Activated CD4-positive, CD25-positive, alpha-beta regulatory T cell (primary cell): ENCODE data around the gene SULT1C4.

Experiments used
- DNase-seq, 4 experiments: peaks; one replicate each; lab custom pipeline; 2025; lab: John Stamatoyannopoulos, UW

Gene SULT1C4

DNA sequence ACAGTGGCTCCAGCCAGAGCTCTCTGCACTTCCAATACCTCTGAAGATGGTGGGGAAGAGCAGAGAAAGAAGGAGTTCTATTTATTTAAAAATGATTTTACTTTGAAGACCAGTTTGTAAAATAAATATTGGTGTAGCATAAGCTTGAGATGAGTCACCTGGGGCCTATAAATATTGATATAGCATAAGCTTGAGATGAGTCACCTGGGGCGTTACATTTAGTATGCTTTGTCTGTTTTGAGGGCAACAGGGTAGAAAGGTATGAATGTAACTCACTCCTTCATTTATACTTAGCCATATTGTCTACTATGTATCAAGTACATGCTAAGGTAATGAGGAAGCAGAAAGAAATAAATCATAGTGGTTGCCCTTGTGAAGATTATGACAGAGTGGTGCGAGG lies 7.7 kb upstream of the SULT1C4 start:
- DNase-seq, result no peak

DNA sequence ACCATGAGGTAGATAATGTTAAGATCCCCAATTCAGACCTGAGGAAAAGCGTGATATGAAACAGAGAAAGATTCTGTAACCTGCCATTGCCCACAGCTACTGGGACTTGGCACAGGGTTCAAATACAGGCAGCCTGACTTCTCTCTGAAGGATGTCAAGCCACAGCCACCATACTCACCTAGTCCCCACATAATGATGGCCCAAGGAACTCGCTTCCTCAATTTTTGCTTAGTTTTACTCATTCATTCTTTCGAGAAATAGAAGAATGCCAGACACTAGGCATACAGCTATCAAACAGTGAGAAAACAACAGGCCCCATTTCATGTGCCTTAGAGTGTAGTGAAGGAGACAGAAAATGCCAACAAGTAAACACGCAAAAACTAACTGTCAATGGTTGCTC lies 980 bp upstream of the SULT1C4 start:
- no peak for DNase-seq

DNA sequence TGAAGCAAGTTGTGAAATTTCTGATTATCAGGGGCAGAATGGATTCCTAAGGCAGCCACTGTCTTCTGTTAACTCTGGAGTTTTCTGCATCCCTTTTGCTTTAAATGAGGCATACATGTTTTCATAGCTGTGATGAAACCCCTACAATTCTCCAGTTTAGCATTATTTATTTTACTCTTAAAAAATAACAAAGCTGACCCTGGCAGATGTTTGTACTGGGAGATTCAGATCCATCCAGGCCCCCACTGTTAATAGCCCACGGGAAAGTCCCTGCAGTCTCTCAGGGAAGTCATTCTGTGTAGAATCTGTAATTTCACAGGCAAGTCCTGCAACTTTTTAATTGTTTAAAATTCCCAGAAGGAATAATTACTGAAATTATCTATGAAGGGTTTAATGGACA lies 353 bp upstream of the SULT1C4 start:
- DNase-seq, result no peak

DNA sequence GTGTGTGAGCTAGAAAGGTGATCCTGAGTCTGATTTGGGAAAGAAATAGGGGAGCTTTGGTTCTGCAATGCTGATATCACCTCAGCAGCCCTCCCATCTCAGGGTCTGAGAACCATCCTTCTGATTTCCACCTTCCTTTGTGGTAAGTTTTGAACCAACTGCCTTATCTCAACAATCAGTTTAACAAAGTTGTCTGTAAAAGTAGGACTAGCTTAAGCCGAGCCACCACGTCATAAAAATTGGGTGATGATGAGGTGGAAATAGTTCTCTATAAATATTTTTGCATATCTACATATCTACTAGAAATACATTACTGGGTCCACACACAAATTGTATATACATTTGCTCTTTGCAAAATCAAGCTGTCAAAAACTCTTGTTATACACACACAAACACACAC lies 1.1 kb downstream of the SULT1C4 start:
- DNase-seq, result no peak

DNA sequence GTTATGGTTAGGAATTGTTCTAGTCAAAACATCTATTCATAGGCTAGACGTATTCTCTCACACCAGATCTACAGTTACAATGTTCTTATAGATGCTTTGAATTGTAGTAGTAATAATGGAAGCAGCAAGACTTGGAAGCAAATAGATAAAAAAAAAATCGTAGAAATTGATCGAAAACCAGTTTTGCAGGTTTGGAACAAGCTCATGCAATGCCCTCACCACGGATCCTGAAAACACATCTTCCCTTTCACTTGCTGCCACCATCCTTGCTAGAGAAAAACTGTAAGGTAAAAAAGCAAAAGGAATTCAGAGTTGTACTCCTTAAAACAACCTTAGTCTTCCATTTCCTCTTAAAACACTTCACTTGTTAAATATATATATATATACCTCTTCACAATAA lies 4.4 kb downstream of the SULT1C4 start:
- no peak for DNase-seq

DNA sequence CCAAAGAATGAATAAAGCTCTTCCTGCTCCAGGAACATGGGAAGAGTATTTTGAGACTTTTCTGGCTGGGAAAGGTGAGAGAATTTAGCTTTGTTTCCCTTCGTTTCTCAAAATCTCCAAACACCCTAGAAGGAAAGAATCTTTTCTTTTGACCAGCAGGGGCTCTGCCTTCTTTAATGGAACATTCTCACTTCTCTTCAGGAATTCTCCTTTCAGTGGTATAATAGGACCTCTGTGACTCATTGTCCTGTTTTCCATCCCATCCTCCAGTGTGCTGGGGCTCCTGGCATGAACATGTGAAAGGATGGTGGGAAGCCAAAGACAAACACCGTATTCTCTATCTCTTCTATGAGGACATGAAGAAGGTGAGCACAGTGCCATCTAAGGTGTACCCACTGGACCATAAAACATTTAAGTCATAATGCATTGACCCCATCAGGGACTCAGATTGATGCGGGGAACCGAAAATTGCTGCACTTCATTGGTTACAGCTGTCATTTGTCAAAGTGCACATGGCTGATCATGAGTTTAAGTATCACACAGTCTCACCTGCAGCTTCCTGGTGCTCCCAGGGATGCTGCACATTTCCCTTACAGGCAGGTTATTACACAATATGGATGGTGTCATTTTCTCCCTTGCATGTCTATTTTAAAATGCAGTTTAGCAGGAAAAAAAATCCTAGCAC lies 5.5 kb downstream of the SULT1C4 start:
- no peak for DNase-seq

DNA sequence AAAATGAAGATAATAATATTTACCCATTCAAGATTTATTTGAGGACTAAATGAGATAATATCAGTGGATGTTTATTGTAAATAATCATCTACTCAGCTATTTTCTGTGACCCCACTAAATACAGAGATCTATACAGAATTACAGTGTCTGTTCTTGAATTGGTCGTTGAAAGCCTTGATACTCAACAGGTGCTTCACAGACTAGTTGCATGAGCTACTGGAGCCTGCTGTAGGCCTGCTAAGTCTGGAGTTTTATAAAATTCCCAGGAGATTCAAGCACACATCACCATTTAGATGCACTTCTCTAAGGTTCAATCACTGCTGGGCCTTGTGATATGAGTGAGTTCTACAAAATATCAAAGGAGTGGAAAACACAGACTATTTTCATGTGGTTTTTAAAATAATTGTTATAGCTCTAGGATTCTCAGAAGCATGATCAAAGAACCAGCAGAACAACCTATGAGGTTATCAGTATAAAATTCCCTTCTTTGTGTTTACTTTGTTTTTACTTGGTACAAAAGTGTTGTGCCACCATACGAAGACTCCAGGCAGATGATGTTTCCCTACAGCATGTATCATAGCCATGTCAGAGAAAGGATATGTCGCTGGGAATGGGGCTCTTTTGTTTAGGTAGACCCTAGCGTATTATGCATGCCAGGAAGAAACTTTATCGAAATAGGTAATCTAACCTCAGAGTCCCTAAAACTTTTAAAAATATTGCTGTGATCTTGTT lies 7.1 kb downstream of the SULT1C4 start:
- DNase-seq, result no peak

DNA sequence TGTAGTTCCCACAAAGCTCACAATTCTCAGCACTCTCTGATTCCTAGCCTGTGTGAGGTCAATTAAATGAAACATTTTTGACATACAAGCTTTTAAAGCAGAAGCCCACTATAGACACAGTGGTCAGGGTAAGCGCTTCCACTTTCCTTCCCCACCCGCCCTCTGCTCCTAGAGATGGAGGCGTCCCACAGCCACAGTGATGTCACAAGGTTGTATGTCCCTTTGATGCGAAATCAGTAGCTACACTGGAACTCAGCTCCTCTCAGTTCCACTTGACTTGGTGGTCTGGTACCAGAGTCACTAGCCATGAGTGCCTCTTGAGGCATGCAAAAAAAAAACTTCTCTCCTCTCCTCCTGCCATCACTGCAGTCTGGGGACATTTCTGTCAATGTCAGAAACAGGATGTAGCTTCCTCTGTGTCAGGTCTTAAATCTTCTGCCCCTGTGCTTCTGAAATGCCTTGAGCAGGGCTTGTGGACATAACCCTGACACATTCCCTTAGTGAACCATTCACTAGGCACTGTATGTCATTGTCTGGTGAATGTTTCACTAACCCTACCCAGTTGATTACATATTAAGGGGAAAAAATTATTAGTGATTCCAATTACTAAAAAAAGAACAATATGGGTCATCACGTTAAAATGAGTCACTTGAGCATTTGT lies 7.8 kb downstream of the SULT1C4 start:
- DNase-seq, result no peak

DNA sequence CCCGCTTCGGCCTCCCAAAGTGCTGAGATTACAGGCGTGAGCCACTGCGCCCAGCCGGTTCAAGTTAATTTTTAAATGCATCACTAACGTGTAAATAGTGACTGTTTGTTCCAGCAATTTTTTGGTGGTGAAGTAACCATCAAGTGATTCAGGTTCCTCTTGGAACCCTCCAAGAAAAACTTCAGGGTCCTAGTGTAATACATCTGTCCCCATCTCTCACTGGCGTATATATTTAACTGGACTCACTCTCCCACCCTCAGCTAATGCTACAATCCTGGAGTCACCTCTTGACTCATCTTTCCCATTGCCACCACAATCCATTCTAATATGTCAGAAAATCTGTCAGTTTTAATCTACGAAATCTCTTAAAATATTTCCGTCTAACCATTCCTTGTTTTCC lies 10.3 kb downstream of the SULT1C4 start:
- no peak for DNase-seq

DNA sequence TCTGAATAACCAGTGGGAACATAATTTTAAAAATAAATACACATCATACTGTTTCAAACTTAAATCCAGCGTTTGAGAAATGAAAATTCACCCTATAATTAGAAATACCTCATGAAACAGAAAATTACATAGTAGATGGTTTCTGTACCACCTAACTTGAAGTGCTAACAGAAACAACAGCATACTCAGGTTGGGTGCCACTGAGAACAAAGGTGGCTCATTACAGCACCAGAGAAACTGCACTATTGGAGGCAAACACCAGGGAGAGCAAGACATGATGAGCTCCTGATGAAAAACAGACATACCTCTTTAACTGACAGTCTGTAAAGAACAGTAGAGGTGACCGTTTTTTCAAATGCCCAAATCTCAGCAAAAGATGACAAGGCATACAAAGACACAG lies 12.6 kb downstream of the SULT1C4 start:
- DNase-seq, result no peak

DNA sequence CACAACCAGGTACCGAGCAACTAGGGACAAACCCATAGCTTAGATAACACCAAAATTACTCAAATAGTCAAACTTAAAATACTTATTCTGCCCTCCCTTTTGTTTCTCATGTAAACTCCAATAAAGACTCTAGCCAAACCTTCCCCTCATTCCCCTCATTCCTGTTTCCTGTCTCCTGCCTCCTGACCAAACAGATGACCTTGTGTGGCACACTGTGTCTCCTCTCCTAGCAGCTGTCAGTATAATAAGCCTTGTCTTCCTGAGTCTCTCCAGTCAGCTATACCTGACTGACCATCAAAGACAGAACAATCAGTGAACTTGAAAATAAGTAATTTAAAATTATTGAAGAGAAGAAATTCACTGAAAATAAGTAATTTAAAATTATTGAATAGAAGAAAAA lies 14.3 kb downstream of the SULT1C4 start:
- no peak for DNase-seq

DNA sequence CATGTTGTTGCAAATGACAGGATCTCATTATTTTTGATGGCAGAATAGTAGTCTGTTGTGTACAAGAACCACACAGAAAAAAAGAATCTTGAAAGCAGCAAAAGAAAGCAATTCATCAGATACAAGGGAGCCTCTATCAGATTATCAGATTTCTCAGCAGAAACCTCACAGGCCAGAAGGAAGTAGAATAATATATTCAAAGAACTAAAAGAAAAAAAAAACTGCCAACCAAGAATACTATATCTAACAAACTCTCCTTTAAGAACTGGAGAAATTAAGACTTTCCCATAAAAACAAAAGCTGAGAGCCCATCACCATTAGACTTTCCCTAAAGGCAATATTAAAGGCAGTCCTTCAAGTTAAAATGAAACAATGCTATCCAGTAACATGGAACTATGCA lies 15.4 kb downstream of the SULT1C4 start:
- no peak for DNase-seq

DNA sequence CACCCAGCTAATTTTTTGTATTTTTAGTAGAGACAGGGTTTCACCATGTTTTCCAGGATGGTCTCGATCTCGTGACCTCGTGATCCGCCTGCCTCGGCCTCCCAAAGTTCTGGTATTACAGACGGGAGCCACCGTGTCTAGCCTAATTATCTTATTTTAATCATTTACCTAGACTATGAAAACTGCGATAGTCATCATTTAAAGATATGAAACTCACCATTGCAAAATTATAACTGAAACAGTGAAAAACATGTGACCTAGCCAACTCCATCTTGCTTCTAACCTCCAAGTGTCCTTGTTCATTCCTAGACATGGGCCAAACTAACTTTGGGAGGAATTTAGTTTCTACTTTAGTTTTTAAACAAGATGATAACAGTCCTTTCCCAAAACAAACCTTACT lies 17.4 kb downstream of the SULT1C4 start:
- DNase-seq, result no peak

DNA sequence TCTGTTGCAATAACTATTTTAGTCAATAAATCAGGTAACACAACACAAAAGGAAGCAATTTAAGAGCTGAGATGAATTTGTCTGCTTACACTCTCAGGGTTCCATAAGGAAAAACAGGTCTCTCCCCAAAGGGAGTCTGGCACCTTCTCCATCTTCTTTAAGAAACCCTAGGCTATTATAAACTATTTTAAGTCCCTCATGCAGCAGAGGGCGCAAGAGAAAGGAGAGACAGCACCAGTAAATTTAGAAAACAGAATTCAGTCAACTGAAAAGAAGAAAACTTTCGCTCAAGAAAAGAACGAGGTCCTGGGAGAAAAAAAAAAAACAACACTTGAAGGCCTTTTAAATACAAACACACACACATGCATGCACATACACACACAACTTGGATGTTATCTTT lies 19.1 kb downstream of the SULT1C4 start:
- DNase-seq, result no peak

DNA sequence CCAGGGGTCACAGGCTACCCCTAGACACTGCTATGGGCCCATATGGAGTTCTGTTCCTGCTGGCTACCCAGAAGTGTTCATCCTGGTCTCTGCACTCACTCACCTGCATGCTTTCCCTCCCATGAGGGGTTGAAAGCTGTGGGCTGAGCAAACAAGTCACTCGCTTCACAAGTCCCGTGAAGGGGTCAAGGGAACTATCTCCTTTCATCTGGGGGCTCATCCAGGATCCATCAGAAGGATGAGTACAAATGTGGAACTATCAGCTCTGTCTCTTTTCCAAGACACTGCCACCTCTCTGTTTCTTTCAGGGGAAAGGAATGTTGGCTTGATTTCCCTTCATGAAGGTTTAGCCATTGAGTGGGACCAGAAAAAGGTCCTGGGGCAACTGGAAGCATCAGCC lies 21.7 kb downstream of the SULT1C4 start:
- DNase-seq, result no peak

DNA sequence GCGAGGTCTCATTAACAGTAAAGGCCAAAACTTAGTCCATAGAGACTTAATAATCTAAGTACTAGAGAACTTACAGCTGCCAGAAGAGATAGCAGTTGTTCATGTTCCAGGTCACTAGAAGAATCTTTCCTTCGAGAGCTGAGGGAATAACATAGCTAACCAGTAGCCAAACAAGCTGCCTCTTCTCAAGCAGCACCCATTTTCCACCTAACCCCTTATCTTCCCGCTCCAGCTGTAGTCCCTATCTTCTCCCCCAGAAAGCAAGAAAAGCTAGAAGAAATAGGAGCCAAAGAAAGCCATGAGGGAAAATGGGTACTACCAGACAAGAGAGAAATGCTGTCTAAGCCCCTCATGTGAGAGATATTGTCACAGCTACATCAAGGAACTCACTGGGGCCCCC lies 24.0 kb downstream of the SULT1C4 start:
- DNase-seq, result no peak

DNA sequence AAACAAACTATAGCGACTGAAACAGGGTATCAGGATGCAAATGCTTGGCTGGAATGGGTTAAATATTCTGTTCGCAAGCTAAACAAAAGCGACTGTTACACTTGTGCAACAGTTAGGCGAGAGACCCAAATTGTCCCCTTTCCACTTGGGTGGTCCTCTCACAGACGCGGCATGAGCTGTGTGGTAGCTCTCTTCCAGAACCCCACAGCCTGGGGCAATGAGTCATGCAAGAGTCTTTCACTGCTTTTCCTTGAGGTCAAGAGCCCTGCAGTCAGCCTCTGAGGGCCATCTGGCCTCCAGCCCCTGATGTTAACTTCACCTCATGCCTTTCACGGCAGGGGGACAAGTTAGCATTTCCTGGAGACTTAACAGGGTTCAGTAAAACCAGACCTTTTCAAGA lies 25.7 kb downstream of the SULT1C4 start:
- DNase-seq, result no peak

DNA sequence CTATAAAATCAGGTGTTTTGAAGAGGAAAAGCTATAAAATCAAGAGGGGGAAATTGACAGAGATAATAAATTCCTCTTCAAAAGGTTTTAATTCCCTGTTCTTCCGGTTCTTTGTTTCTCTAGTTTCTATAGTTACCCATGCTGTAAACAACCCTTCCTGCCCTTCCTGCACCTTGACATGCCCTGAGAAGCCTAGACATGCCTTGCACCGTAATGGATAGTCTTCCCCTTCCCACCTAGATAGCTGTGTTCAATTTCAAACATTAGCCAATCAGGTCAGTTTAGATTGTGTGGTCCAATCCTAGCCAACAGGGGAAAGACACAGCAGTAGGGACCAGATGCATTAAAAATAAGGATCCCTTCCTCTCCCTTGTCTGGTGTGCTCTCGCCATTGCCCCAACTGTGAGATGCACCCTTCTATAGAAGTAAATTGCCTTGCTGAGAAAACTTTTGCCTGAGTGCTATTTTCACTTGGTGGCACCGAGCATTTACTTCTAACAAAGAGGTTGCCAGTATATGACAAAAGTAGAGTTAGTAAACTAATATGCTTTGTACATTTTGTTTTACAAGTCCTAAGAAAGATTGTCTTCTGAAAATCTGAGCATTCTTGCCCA lies 27.1 kb downstream of the SULT1C4 start:
- DNase-seq, result no peak

DNA sequence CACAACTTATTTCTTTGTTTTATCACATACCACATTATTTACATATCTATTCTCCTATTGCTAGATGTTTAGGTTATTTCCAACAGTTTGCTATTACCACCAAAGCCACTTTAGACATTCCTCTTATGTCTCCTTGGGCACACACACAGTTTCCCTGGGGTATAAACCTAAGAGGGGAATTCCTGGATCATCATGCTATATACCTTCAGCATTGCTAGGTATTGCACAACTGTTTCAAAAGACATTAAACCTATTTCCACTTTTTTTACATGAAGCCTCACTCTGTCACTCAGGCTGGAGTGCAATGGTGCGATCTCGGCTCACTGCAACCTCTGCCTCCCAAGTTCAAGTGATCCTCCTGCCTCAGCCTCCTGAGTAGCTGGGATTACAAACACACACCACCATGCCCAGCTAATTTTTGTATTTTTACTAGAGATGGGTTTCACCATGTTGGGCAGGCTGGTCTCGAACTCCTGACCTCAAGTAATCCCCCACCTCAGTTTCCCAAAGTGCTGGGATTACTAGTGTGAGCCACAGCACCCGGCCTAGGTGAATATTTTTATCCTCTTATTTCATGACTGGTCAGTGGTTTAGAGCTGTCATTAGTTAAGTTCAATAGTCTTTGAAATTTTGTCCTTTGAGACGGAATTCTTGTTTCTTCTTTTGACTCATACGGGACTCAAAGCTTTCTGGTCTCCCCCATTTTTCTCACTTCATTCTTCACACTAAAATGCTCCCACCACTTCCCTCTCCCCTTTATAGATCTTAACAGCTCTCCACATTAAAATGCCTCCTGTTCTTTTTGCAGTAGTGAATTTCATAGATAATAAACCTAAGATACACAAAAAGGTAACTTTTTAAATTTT lies 30.3 kb downstream of the SULT1C4 start:
- no peak for DNase-seq

DNA sequence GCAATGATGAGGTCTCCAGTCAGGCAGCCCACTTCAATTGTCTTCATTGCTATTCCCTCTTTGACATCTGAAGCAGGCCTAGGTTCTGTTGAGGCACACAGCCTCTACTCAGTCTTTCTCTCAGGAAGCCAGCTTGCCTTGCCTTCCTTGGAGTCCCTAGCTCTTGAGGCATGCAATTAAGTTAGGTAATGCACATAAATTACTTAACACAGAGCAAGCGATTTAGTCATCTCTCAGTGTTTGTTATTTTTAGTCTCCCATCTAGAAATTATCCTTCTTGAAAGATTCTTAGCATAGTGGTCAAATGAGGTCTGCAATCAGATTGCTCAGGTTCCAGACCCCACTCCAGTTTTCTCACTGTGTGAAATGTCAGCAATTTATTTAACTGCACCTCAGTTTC lies 32.0 kb downstream of the SULT1C4 start:
- no peak for DNase-seq

DNA sequence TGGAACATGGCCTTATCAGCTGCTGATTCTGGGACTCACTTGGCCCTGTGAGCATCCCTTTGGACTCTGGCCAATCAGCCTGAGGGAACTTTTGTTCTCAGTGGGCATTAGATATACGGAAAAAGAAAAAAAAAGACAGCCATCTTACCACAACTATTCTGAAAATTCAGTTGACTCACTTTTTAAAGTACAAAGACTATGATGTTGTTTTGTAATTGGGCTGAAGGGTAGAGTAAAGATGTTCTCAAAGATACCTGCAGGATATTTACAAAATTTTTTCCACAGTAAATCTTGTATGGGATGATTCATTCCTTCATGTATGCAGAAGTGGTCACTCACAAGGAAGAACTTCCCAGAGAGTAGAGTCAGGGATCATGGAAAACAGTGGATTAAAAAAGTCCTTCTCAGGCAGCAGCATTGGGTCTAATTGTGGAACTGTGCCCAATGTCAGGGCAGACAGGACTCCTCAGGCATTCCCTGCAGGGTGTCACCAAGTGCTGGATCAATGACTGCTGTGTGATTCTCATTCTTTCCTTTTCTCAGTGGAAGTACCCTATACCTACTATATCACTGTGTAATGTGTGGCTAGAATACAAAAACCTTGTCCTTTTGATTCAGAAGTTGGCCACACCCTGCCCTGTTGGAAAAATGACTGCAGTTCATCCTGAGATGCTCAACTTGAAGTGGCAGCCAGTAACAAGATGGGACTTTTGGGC lies 35.4 kb downstream of the SULT1C4 start:
- no peak for DNase-seq
